ENCODE data around the gene RPA1. TPM values are rescaled to one million over a fixed set of nuclear protein-coding genes. Genes with fewer than 3 reads are reported as not detected.

The RPA1 gene
- total RNA-seq, 1 experiment from 2014 or later, result 158 TPM

DNA sequence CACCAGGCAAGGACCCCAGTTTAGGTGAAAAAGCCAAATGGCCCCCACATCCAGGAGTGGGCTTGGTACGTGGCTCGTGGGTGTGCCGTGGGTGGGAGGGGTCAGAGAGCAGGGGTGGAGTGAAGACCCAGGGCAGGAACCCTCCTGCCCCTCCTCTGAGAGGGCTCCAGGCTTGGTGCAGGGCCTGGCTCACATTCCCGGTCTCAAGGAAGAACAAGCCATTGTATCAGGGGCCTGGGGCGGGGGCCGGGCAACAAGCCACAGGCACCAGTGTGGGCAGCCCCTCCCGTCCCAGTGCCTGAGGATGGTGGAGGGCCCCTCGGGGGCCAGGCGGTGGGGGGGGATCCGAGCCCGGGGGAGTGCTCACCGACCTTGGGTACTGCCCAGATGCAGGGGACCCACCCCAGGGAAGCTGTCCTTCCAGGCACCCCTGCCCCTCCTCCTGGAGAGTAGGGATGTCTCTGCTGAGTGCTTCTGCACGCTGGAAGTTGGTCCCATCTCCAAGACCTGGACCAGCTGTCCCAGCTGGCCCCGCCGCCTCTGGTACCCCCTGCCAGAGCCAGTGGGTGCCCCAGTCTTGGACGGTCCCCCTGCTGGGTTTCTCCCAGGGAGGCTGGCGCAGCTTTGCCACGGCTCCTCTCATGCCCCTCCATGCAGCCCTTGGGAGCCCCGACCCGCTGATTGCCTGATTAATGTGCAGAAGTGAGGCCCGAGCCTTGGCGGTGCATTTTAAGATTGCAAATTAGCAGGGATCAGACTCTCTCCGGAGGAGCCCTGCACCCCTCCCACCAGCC, 111.7 kb downstream of the RPA1 start (continued):
- TF ChIP-seq STAT6 (CRISPR knock-in tag; conservative IDR thresholded peaks at IDR 0.05; ENCODE audit: low read depth), result no peak
- no peak for TF ChIP-seq ZNF232 (CRISPR knock-in tag; IDR thresholded peaks at IDR 0.05)
- TF ChIP-seq ELF4 (CRISPR knock-in tag; IDR thresholded peaks at IDR 0.05; ENCODE audit: low read depth), result no peak
- no peak for TF ChIP-seq FOXP1 (CRISPR knock-in tag; IDR thresholded peaks at IDR 0.05; ENCODE audit: borderline replicate concordance)

GRCh38 chr17:1942066-1942365, 112.2 kb downstream of the RPA1 start:
- Mint-ChIP-seq H3K27me3 (ENCODE audit: low read depth) (no peaks in the 10 kb centered on the region), H3K4me3 (no peak overlapping the region), H3K27ac (no peak overlapping the region), H3K36me3 (no peaks in the 10 kb centered on the region), H3K4me1 (no peaks in the 10 kb centered on the region), H3K9me3 (no peaks in the 10 kb centered on the region)
- ATAC-seq (no peak), DNase-seq (ENCODE audit: low spot score) (no peak)
- ChIA-PET POLR2A (no interaction called here), CTCF (interaction anchor here (1.2 to 1.4 kb wide), 2 partner anchors 10 to 113 kb away, joined by 4 read pairs; partner anchors contain the start of gene HIC1)
- TF ChIP-seq ERG (CRISPR knock-in tag; IDR thresholded peaks at IDR 0.05) (no peak), PRRX2 (CRISPR knock-in tag; IDR thresholded peaks at IDR 0.05) (no peak)

DNA sequence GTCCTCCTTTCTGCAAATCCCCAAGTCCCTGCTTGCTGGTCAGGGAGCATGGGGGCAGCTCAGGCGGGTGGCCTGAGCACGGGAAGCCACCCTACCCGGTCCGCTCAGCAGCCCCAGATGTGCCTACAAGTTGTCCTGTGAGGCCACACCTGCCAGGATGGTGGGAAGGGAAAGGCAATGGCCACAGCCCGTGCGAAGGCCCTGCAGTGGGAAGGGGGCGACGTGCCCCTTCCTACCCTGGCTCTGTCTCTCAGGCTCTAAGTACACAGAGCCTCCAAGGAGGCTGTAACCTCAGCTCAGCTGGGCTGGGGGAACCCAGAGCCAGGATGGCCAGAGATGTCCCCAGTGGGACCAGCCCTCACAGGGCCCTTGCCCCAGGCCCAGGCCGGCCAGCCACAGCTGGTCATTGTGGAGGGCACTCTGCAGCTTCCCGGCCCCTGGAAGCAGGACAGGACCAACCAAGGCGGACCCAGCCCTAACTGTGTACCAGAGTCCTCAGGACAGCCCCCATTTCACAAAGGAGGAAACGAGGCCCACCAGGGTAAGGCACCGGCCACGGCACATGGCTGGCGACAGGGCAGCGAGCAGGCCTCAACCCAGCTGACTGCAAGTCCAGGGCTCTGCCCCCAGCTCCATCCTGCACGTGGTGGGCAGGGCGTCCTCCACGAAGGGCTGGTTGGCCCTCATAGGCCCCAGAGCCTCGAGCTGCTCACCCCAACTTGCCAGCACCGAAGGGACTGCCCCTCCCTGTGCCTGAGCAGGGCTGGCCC, 113.0 kb downstream of the RPA1 start:
- DNase-seq (ENCODE audit: low spot score) (no peak), ATAC-seq (no peak)
- Mint-ChIP-seq H3K27me3 (ENCODE audit: low read depth) (no peaks in the 10 kb centered on the region), H3K9me3 (no peaks in the 10 kb centered on the region), H3K27ac (no peak overlapping the region), H3K36me3 (no peaks in the 10 kb centered on the region), H3K4me1 (no peaks in the 10 kb centered on the region), H3K4me3 (no peak overlapping the region)
- POLR2A ChIA-PET, result no interaction called here
- CTCF ChIA-PET, result interaction anchor here (1.2 to 1.5 kb wide), 3 partner anchors 11 to 302 kb away, joined by 3 to 4 read pairs (median 4); partner anchors contain the start of gene HIC1
- TF ChIP-seq CREM (CRISPR knock-in tag; IDR thresholded peaks at IDR 0.05) (no peak), IRF1 (CRISPR knock-in tag; IDR thresholded peaks at IDR 0.05) (no peak), USF1 (CRISPR knock-in tag; IDR thresholded peaks at IDR 0.05) (no peak), SMAD4 (CRISPR knock-in tag; IDR thresholded peaks at IDR 0.05) (no peak), TP53 (CRISPR knock-in tag; IDR thresholded peaks at IDR 0.05) (no peak), MYBL2 (CRISPR knock-in tag; IDR thresholded peaks at IDR 0.05) (no peak), JAZF1 (CRISPR knock-in tag; IDR thresholded peaks at IDR 0.05) (no peak), HMGA2 (CRISPR knock-in tag; IDR thresholded peaks at IDR 0.05) (no peak), ZNF219 (CRISPR knock-in tag; IDR thresholded peaks at IDR 0.05; ENCODE audit: borderline replicate concordance) (no peak), ERG (CRISPR knock-in tag; IDR thresholded peaks at IDR 0.05) (no peak), MXD4 (CRISPR knock-in tag; IDR thresholded peaks at IDR 0.05; ENCODE audit: borderline replicate concordance) (no peak)

Measured in WTC11 (cell line).